Measurements from ENCODE around the gene STRIP2. TPM values are rescaled to one million over a fixed set of nuclear protein-coding genes. Genes with fewer than 3 reads are reported as not detected.

Gene STRIP2
- total RNA-seq, 4 donors from 2014 or later: 0.54 to 1.7 (median 1.3) TPM

GRCh38 chr7:129436335-129436923, 2.2 kb downstream of the STRIP2 start:
- TF ChIP-seq POLR2A (IDR thresholded peaks at IDR 0.05): no peak
- TF ChIP-seq CTCF (IDR thresholded peaks at IDR 0.05): no peak
- no peak for DNase-seq
- H3K36me3 ChIP-seq: no peaks in the 10 kb centered on the region

GRCh38 chr7:129437190-129437589, 3.0 kb downstream of the STRIP2 start:
- no peak overlapping the region for H3K27ac ChIP-seq
- H3K4me3 ChIP-seq: no peak overlapping the region
- TF ChIP-seq POLR2A (IDR thresholded peaks at IDR 0.05): no peak
- no peak for TF ChIP-seq CTCF (IDR thresholded peaks at IDR 0.05)
- DNase-seq: no peak
- no peaks in the 10 kb centered on the region for H3K36me3 ChIP-seq
- H3K9me3 ChIP-seq: no peaks in the 10 kb centered on the region
- H3K4me1 ChIP-seq: peaks cover 3 to 7% (median 5%) of the 10 kb centered on the region in 4 donors
- H3K27me3 ChIP-seq: no peaks in the 10 kb centered on the region

More at GRCh38 chr7:129436335-129436923, 2.2 kb downstream of the STRIP2 start:
- Histone ChIP-seq H3K9me3 (no peaks in the 10 kb centered on the region), H3K4me1 (peaks cover 3 to 7% (median 5%) of the 10 kb centered on the region in 4 donors), H3K4me3 (no peak overlapping the region), H3K27me3 (no peaks in the 10 kb centered on the region), H3K27ac (no peak overlapping the region)

DNA sequence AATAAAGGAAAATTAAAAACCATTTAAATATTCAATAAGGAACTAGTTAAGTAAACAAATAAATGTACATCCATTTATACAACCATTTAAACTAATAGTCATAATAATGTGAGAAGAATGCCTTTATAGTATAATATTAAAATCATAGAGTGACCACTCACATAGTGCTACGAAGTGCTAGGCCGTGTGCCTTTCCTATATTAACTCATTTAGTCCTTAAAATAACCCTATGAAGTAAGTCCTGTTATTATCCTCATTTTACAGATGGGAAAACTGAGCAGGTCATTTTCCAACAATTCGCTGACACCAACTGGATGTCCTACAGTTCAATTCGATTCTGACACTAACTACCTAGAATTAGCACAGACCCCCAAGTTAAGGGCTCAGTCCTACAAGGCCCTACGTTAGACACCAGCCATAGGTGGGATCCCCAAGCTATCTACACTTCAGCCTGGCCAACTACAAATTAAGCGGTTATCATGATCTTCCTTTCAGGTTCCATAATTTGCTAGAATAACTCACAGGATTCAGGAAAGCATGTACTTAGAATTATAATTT, 4.1 kb downstream of the STRIP2 start:
- peaks cover 2 to 7% (median 3%) of the 10 kb centered on the region in 4 donors for H3K4me1 ChIP-seq
- DNase-seq: no peak
- TF ChIP-seq POLR2A (IDR thresholded peaks at IDR 0.05) (no peak), CTCF (IDR thresholded peaks at IDR 0.05) (no peak)
- no peaks in the 10 kb centered on the region for H3K27me3 ChIP-seq
- no peak overlapping the region for H3K4me3 ChIP-seq
- H3K27ac ChIP-seq: no peak overlapping the region
- H3K9me3 ChIP-seq: no peaks in the 10 kb centered on the region
- H3K36me3 ChIP-seq: no peaks in the 10 kb centered on the region

DNA sequence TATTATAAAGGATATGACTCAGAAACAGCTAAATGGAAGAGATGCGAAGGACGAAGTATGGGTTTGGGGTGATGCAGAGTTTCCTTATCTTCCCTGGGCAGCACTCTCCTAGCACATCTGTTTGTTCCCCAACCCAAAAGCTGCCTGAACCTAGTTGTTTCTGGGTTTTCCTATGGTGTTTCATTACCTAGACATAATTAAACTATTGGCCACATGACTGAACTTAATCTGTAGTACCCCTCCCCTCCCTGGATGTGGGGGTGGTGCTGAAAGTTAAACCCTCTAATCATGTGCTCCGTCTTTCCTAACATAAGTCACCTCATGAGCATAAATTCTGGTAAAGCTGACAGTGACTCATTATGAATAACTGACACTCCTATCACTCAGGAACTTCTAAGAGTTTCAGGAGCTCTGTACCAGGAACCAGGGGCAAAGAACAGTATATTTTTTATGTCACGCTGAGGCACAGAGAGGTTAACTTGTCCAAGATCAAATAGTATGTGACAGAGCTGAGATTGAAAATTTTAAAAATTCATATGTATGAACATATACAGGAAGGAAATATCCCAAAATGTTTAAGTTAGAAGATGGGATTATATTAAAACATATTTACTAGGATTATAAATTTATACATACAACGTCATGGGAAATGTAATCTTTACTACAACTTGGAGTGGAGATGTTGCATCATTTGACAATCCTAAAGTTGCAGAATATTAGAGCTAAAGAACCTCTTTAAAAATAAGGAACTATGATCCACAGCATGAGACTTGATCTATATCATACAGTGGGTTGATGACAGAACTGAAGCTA, 4.8 kb downstream of the STRIP2 start:
- H3K4me1 ChIP-seq: peaks cover 0 to 7% (median 0%) of the 10 kb centered on the region in 4 donors
- no peaks in the 10 kb centered on the region for H3K27me3 ChIP-seq
- no peak for DNase-seq
- no peak overlapping the region for H3K27ac ChIP-seq
- TF ChIP-seq POLR2A (IDR thresholded peaks at IDR 0.05): no peak
- TF ChIP-seq CTCF (IDR thresholded peaks at IDR 0.05): no peak
- H3K36me3 ChIP-seq: no peaks in the 10 kb centered on the region
- H3K4me3 ChIP-seq: no peak overlapping the region
- no peaks in the 10 kb centered on the region for H3K9me3 ChIP-seq

- Histone ChIP-seq H3K36me3 (no peaks in the 10 kb centered on the region), H3K27ac (no peak overlapping the region), H3K4me1 (peaks cover 0 to under 1% (median 0%) of the 10 kb centered on the region in 4 donors), H3K9me3 (no peaks in the 10 kb centered on the region), H3K27me3 (no peaks in the 10 kb centered on the region), H3K4me3 (no peak overlapping the region)
- TF ChIP-seq POLR2A (IDR thresholded peaks at IDR 0.05) (no peak), CTCF (IDR thresholded peaks at IDR 0.05) (no peak)
- DNase-seq: no peak
Observed at GRCh38 chr7:129439963-129440625, 5.9 kb downstream of the STRIP2 start.
